Right lobe of liver (tissue), 4 donors: ENCODE measurements around the gene PDE4DIP.
"Not testable (repeated sequence)": the region's sequence is repeated elsewhere in the genome, so short reads cannot be mapped to it uniquely, and the experiment has no call there.

Experiments
- POLR2A ChIP-seq: fragments of 450-650 bp; IDR thresholded peaks from one replicate; pipeline ENCODE4 v1.6.1; 2017; ENCODE audit warnings: antibody characterized with exemption, mild to moderate bottlenecking
- TF ChIP-seq, protein P1 (sequence below), 4 donors: fragments of 200-600 bp in 3 of 4; fragments of 450-650 bp in 1 of 4; IDR thresholded peaks; one replicate each; pipeline versions ENCODE4 v1.5.1 to v1.8.0; 2016 to 2022; ENCODE audit warnings: antibody characterized with exemption in 4 of 4, mild to moderate bottlenecking in 2 of 4
- donor health status: DM: no; HTN: no; CAD: no.
- donor health status: DM: no; HTN: no; CAD: no.
- donor health status: DM: no; HTN: yes; CAD: no.

DNA sequence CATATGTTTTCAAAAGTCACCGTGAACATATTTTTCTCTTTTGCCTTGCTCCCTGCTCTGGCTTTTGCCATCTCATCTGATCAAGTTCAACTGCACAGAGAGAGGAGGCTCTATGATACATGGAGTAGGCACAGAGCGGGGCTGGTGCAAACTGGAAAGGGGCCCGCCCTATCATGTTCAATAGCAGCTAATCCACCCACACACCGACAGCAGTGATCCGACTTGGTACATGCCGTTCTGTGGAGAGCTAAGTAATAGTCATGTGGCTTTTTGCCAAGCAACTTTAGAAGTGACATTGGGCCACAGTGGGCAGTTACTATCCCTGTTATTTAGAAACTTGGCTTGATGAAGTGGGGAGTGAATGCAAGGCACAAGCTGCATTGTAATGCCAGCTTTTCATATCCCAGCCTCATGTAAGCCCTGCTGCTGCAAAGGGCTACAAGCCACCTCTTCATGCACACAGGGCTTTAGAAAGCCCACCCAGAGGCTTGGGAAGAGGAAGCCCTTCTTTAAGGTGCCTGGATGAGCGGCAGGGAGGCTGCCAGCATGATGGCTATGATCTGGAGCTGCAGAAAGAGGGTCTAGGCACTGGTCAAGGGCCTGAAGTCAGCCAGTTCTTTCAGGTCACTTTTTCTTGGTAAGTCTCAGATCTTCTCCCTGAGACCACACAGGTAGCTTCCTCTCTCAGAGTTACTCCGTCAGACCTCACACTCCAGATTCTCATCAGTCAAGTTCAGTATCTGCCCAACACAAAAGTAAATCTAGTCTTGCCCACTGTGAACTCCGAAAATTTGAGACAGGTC, 57.1 kb downstream of the PDE4DIP start:
- TF ChIP-seq POLR2A: not testable (repeated sequence)
- TF ChIP-seq, protein P1, sequence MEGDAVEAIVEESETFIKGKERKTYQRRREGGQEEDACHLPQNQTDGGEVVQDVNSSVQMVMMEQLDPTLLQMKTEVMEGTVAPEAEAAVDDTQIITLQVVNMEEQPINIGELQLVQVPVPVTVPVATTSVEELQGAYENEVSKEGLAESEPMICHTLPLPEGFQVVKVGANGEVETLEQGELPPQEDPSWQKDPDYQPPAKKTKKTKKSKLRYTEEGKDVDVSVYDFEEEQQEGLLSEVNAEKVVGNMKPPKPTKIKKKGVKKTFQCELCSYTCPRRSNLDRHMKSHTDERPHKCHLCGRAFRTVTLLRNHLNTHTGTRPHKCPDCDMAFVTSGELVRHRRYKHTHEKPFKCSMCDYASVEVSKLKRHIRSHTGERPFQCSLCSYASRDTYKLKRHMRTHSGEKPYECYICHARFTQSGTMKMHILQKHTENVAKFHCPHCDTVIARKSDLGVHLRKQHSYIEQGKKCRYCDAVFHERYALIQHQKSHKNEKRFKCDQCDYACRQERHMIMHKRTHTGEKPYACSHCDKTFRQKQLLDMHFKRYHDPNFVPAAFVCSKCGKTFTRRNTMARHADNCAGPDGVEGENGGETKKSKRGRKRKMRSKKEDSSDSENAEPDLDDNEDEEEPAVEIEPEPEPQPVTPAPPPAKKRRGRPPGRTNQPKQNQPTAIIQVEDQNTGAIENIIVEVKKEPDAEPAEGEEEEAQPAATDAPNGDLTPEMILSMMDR (IDR thresholded peaks at IDR 0.05): not testable (repeated sequence)
